ENCODE measurements around the gene SSR4. TPM values are rescaled to one million over a fixed set of nuclear protein-coding genes. Genes with fewer than 3 reads are reported as not detected.

The SSR4 gene
- total RNA-seq, 2 donors from 2014 or later = 219 to 238 TPM

DNA sequence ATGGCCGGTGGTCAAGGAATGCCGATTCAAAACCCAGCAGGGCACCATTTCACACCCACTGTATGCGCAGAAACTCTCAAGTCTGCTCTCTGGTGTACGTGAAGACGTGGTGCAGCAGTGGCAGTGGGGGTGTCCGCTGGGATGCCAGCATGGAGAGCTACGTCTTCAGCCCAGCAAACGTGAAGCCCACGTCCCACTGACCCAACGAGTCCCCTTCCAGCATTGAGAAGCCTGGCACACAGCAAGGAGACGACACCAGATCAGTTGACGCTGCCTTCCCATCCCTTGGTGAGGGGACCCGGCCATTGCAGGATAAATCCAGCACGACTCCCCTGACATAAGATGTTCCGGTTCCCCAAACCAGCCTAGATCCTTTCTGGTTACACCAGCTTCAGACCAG is 32.6 kb upstream of the SSR4 start:
- Histone ChIP-seq H3K4me3 (no peak overlapping the region), H3K27ac (no peak overlapping the region), H3K9me3 (peaks cover 0 to 9% of the 10 kb centered on the region in 2 donors), H3K4me1 (peaks cover 0 to 22% of the 10 kb centered on the region in 2 donors), H3K27me3 (no peaks in the 10 kb centered on the region), H3K36me3 (no peaks in the 10 kb centered on the region)
- TF ChIP-seq CTCF (IDR thresholded peaks at IDR 0.05) = no peak
- no peak for DNase-seq (ENCODE audit: low spot score)

DNA sequence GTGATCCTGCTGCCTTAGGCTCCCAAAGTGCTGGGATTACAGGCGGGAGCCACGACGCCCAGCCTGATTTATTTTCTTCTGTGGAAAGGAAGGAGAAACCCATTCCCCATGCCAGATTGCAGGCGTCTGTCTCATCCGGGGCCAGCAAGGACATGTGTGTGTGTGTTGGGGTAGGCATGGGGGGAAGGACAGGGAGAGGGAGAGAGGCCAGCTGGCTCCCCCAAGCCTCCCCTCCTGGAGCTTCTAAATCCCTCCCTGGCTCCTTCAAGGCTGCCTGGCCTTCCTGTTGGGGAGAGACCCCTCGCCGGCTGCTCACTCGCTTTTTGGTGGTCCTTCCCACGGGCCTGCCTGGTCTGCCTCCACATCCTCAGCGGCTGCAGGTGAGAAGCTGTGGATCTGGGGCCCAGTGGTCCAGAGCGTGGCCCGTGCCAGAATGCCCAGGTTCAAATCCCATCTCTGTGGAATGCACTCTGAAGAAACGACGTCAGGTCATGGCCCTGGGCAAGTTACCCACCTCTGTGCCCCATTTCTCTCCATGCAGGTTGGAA is 31.8 kb upstream of the SSR4 start:
- no peaks in the 10 kb centered on the region for H3K36me3 ChIP-seq
- H3K4me1 ChIP-seq = peaks cover 0 to 22% of the 10 kb centered on the region in 2 donors
- TF ChIP-seq CTCF (IDR thresholded peaks at IDR 0.05) = no peak
- H3K27me3 ChIP-seq = no peaks in the 10 kb centered on the region
- no peak for DNase-seq (ENCODE audit: low spot score)
- H3K4me3 ChIP-seq = no peak overlapping the region
- H3K27ac ChIP-seq = no peak overlapping the region
- peaks cover 0 to under 1% of the 10 kb centered on the region in 2 donors for H3K9me3 ChIP-seq

- Histone ChIP-seq H3K4me1 (peaks cover 0 to 22% of the 10 kb centered on the region in 2 donors), H3K9me3 (no peaks in the 10 kb centered on the region), H3K4me3 (no peak overlapping the region), H3K27me3 (no peaks in the 10 kb centered on the region), H3K27ac (no peak overlapping the region), H3K36me3 (no peaks in the 10 kb centered on the region)
- no peak for TF ChIP-seq CTCF (IDR thresholded peaks at IDR 0.05)
- DNase-seq (ENCODE audit: low spot score) = no peak
These were observed 31.1 kb upstream of the SSR4 start for GRCh38 chrX:153763298-153763932.

DNA sequence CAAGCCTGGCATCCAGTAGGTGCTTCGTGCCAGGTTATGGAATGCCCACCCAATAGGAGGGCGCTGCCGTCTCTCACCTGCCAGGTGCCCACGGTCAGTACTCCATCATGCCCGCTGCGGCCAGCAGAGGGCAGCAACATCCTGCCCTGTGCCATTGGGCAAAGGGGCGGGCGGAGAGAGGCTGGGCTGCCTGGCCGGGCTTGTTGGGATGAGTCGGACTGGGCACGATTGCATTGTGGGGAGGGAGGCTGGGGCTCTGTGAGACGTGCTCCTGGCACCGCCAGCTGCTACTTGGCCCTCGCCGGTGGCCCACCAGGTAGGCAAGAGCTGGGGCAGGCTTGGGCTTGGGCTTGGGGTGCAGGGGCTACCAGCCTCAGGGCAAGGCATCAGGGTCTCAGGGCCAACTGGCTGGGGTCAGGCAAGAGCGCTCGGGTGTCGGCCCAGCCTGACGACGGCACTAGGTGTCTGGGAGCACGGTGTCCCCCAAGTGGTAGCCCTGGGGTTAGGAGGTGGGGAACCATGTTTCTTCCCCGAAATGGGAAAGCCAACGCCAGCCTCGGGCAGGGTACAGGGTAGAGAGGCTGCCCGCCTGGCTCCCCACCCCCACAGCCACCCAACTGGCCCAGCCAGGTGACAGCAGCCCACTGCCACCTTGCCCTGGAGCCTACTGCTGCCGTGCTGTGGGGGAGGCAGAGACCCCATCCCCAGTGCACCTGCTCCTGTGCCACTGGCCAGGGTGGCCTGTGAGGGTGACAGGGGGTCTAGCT is 30.3 kb upstream of the SSR4 start, which contains the start of gene PLXNB3:
TSS of gene PLXNB3 (plus strand) at position 261 of the 767 bp plus-strand sequence. CDS start 1,287 bp downstream, outside the sequence.
- Histone ChIP-seq H3K4me1 (peaks cover 0 to 22% of the 10 kb centered on the region in 2 donors), H3K27me3 (no peaks in the 10 kb centered on the region), H3K27ac (peak within 1 kb of the TSS; percentile 64 to 77), H3K4me3 (peak within 1 kb of the TSS in 1 of 2 donors; percentile 31), H3K36me3 (no peaks in the 10 kb centered on the region), H3K9me3 (no peaks in the 10 kb centered on the region)
- peak; percentile 77 for DNase-seq (ENCODE audit: low spot score)
- TF ChIP-seq CTCF (IDR thresholded peaks at IDR 0.05) = peak; percentile 78 to 85

- Histone ChIP-seq H3K27me3 (no peaks in the 10 kb centered on the region), H3K9me3 (no peaks in the 10 kb centered on the region), H3K4me3 (peak overlapping the region in 1 of 2 donors; percentile 31), H3K36me3 (no peaks in the 10 kb centered on the region), H3K27ac (peak overlapping the region; percentile 64 to 77), H3K4me1 (peaks cover 0 to 22% of the 10 kb centered on the region in 2 donors)
- DNase-seq (ENCODE audit: low spot score) = no peak
- TF ChIP-seq CTCF (IDR thresholded peaks at IDR 0.05) = no peak
These were observed 29.7 kb upstream of the SSR4 start for GRCh38 chrX:153764786-153765137.

Data from right atrium auricular region (tissue), 2 donors.